Ishikawa (cell line): Measurements from ENCODE around the gene CADM1.

Source experiments
- CEBPB ChIP-seq: IDR thresholded peaks from 2 replicates; pipeline ENCODE4 v1.6.1; 2012
- CREB1 ChIP-seq: IDR thresholded peaks from 2 replicates; pipeline ENCODE4 v1.6.1; 2012; ENCODE audit warnings: low read depth
- EGR1 ChIP-seq: IDR thresholded peaks from 2 replicates; pipeline ENCODE4 v1.6.1; 2012
- EP300 ChIP-seq: IDR thresholded peaks from 2 replicates; pipeline ENCODE4 v1.6.1; 2012; ENCODE audit warnings: borderline replicate concordance
- FOXM1 ChIP-seq: IDR thresholded peaks from 2 replicates; pipeline ENCODE4 v1.6.1; 2012; ENCODE audit warnings: low read depth, borderline replicate concordance
- NFIC ChIP-seq: IDR thresholded peaks from 2 replicates; pipeline ENCODE4 v1.6.1; 2012
- RAD21 ChIP-seq: IDR thresholded peaks from 2 replicates; pipeline ENCODE4 v1.6.1; 2012; ENCODE audit warnings: low read depth
- TAF1 ChIP-seq: IDR thresholded peaks from 2 replicates; pipeline ENCODE4 v1.6.1; 2012; ENCODE audit warnings: low read depth, mild to moderate bottlenecking
- TCF12 ChIP-seq: IDR thresholded peaks from 2 replicates; pipeline ENCODE4 v1.6.1; 2012; ENCODE audit warnings: low read depth
- TEAD4 ChIP-seq: IDR thresholded peaks from 2 replicates; pipeline ENCODE4 v1.6.1; 2012
- USF1 ChIP-seq: IDR thresholded peaks from 2 replicates; pipeline ENCODE4 v1.6.1; 2012
- YY1 ChIP-seq: IDR thresholded peaks from 2 replicates; pipeline ENCODE4 v1.6.1; 2012; ENCODE audit warnings: low read depth
- ZBTB7A ChIP-seq: IDR thresholded peaks from 2 replicates; pipeline ENCODE4 v1.6.1; 2012; ENCODE audit warnings: low read depth
- TF ChIP-seq, protein P1 (sequence below): IDR thresholded peaks from 2 replicates; pipeline ENCODE4 v1.6.1; 2012; ENCODE audit warnings: low read depth, mild to moderate bottlenecking
- TF ChIP-seq, protein P2 (sequence below): IDR thresholded peaks from 2 replicates; pipeline ENCODE4 v1.6.1; 2012

Gene CADM1

DNA sequence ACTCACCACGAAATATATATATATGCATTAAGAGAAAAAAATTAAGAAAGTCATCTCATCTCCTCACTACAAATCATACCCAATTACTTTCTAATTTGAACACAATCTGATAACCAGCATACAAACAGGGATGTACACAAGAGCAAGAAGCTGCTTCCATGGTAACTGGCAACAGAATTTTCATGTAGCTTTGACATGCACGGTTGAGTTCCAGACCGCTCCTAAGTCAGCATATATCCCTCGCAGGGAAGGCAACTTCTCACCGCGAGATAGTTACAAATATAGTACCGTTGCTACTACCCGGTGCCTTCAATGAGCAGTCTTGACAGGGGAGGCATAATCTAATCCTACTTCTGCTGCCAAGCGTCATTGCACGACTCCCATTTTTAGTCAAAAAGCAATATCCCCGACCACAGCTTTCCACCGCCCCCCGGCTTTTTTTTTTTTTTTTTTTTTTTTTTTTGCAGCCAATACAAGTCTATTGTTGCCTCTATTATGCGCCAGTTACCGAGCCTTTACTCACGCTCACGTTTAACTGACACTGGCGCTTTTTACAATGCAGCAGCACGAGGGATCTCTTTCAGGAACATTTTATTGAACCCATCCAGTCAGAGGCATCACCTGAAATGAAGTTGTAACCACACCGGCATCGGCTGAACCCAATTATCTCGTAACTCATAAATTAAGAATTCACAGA is 2.2 kb downstream of the CADM1 start:
- TF ChIP-seq CREB1 (no peak), FOXM1 (no peak), YY1 (no peak), EGR1 (no peak), RAD21 (no peak), ZBTB7A (no peak), CEBPB (no peak), TEAD4 (no peak)
- TF ChIP-seq, protein P1, sequence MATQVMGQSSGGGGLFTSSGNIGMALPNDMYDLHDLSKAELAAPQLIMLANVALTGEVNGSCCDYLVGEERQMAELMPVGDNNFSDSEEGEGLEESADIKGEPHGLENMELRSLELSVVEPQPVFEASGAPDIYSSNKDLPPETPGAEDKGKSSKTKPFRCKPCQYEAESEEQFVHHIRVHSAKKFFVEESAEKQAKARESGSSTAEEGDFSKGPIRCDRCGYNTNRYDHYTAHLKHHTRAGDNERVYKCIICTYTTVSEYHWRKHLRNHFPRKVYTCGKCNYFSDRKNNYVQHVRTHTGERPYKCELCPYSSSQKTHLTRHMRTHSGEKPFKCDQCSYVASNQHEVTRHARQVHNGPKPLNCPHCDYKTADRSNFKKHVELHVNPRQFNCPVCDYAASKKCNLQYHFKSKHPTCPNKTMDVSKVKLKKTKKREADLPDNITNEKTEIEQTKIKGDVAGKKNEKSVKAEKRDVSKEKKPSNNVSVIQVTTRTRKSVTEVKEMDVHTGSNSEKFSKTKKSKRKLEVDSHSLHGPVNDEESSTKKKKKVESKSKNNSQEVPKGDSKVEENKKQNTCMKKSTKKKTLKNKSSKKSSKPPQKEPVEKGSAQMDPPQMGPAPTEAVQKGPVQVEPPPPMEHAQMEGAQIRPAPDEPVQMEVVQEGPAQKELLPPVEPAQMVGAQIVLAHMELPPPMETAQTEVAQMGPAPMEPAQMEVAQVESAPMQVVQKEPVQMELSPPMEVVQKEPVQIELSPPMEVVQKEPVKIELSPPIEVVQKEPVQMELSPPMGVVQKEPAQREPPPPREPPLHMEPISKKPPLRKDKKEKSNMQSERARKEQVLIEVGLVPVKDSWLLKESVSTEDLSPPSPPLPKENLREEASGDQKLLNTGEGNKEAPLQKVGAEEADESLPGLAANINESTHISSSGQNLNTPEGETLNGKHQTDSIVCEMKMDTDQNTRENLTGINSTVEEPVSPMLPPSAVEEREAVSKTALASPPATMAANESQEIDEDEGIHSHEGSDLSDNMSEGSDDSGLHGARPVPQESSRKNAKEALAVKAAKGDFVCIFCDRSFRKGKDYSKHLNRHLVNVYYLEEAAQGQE: no peak
- TF ChIP-seq, protein P2, sequence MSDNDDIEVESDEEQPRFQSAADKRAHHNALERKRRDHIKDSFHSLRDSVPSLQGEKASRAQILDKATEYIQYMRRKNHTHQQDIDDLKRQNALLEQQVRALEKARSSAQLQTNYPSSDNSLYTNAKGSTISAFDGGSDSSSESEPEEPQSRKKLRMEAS: no peak

GRCh38 chr11:115501502-115501892 is 2.7 kb downstream of the CADM1 start:
- TF ChIP-seq TAF1 (no peak), CEBPB (no peak), USF1 (no peak), YY1 (no peak), EGR1 (no peak)

DNA sequence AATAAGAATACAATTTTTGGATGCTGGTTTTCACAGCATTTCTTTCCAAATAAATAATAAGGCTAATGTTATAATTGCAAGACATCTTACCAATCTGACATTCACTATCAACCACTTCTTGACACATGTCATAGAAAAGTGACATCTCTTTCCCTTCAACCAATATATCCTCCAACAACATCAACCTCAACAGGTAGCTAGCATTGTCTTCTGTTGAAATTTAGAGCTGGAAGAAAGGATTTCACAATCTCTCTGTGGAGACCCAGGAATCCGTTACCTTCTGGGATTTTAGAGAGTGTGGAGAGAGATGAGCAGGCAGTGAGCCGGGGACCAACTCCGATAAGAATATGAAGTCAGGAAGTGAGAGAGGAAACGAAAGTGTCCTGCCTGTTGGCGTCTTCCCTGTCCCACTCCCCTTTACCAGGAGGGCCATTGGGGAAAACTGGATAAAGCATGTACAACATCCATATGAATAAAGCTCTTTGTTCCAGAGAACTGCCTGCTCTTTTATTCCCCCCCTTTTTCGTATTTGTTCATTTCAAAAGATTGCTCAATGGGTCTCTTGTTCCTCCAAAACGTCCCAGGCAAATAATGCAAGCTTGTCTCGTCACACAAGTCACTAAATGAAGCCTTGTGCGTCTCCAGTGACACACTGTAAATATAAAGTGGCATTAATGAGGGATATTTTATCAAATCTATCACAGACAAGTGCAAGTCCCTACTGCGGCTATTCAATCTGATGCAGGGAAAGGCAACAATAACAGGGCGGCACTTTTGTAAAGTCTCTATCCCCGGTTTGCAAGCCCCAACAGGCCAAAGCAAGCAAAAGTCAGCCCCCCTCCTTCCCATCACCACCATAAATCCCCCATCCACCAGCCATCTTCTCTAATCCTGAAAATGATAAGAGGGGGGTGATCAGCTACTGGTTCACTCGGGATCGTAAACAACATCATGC is 3.4 kb downstream of the CADM1 start:
- no peak for TF ChIP-seq CREB1
- no peak for TF ChIP-seq EGR1
- no peak for TF ChIP-seq TAF1
- TF ChIP-seq EP300: no peak
- TF ChIP-seq NFIC: no peak
- TF ChIP-seq, protein P2: no peak
- no peak for TF ChIP-seq RAD21
- no peak for TF ChIP-seq TEAD4
- TF ChIP-seq CEBPB: no peak
- no peak for TF ChIP-seq YY1
- TF ChIP-seq FOXM1: no peak
- TF ChIP-seq ZBTB7A: no peak
- TF ChIP-seq TCF12: no peak
- no peak for TF ChIP-seq USF1

DNA sequence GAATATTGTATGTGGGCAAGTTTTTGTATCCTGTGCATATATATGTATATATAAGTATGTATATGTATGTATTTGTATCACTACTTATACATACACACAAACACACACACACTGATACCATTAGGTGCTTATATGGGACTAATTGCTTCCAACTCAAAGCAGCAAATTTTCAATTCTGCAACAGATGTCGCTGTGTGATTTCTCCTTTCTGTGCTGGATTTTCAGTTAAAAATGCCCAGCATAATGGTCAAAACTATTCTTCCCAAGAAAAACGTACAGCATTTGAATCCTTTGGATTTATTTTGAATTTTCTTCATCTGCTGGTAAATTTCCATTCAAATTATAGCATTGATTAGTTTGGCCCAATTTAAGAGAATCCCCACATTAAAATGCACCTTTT is 4.3 kb downstream of the CADM1 start:
- TF ChIP-seq NFIC: no peak
- TF ChIP-seq, protein P2: no peak
- TF ChIP-seq, protein P1: no peak

GRCh38 chr11:115499241-115499799 is 4.9 kb downstream of the CADM1 start:
- TF ChIP-seq FOXM1: no peak
- no peak for TF ChIP-seq RAD21
- TF ChIP-seq USF1: no peak
- TF ChIP-seq CEBPB: no peak
- TF ChIP-seq CREB1: no peak
- TF ChIP-seq, protein P2: no peak
- no peak for TF ChIP-seq ZBTB7A
